Measurements from ENCODE around the gene HOMEZ. TPM values are rescaled to one million over a fixed set of nuclear protein-coding genes. Genes with fewer than 3 reads are reported as not detected.
A peak's percentile ranks its signal among the peaks of the same experiment; 100 is the strongest.

Gene HOMEZ
- polyA plus RNA-seq, 2 donors: 8.0 to 16.1 TPM

GRCh38 chr14:23307687-23308644, 22.0 kb upstream of the HOMEZ start:
- Histone ChIP-seq H3K4me3 (ENCODE audit: low read depth in 1 of 2, low read length in 2 of 2) (peak overlapping the region; percentile 81 to 95), H3K36me3 (ENCODE audit: control insufficient read depth in 2 of 2, insufficient read depth in 2 of 2, low read length in 1 of 2) (peaks cover 0 to 4% of the 10 kb centered on the region in 2 donors), H3K27ac (ENCODE audit: low read depth in 2 of 2, low read length in 1 of 2) (peak overlapping the region; percentile 90 to 96), H3K4me1 (ENCODE audit: control insufficient read depth in 2 of 2, insufficient read depth in 2 of 2, low read length in 1 of 2) (peaks cover 15 to 16% of the 10 kb centered on the region in 2 donors), H3K9me3 (ENCODE audit: control insufficient read depth in 2 of 2, insufficient read depth in 1 of 2, low read depth in 1 of 2, low read length in 1 of 2) (no peaks in the 10 kb centered on the region), H3K27me3 (ENCODE audit: control insufficient read depth in 1 of 2, insufficient read depth in 2 of 2, low read length in 2 of 2) (no peaks in the 10 kb centered on the region)
- WGBS, 2 donors: 80 to 81% methylated on average over 22 of the region's 22 CpGs

DNA sequence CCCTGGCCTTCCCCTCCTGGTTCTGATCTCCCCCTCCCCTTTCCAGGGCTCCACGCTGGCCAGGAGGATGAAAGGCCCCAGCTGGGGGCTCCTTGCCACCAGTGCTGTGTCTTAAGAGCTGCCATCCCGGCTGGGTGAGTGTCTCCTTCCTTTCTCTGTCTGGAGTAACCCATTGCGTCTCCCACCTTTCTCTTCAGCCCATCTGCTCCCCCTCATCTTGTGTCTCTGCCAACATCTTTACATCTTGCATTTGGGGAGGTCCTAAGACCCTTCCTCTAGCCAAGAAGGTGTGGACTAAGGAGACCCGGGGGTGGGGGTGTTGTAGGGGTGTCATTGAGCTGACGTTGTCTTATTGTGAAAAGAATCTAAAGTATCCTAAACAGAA, 21.2 kb upstream of the HOMEZ start:
- Histone ChIP-seq H3K9me3 (ENCODE audit: control insufficient read depth in 2 of 2, insufficient read depth in 1 of 2, low read depth in 1 of 2, low read length in 1 of 2) (no peaks in the 10 kb centered on the region), H3K27me3 (ENCODE audit: control insufficient read depth in 1 of 2, insufficient read depth in 2 of 2, low read length in 2 of 2) (no peaks in the 10 kb centered on the region), H3K4me1 (ENCODE audit: control insufficient read depth in 2 of 2, insufficient read depth in 2 of 2, low read length in 1 of 2) (peaks cover 15 to 16% of the 10 kb centered on the region in 2 donors), H3K4me3 (ENCODE audit: low read depth in 1 of 2, low read length in 2 of 2) (peak overlapping the region; percentile 81 to 95), H3K36me3 (ENCODE audit: control insufficient read depth in 2 of 2, insufficient read depth in 2 of 2, low read length in 1 of 2) (peaks cover 0 to 4% of the 10 kb centered on the region in 2 donors), H3K27ac (ENCODE audit: low read depth in 2 of 2, low read length in 1 of 2) (peak overlapping the region; percentile 90 to 96)
- WGBS, 2 donors: 10 to 13% methylated on average over 4 to 5 of the region's 5 CpGs

GRCh38 chr14:23306412-23307145, 20.6 kb upstream of the HOMEZ start, which contains the start of gene BCL2L2:
TSS of gene BCL2L2 (plus strand) at chr14:23306833. CDS start at chr14:23307768, 935 bp downstream.
- H3K4me3 ChIP-seq (ENCODE audit: low read depth in 1 of 2, low read length in 2 of 2): peak within 1 kb of the TSS; percentile 81 to 95
- peak within 1 kb of the TSS; percentile 90 to 96 for H3K27ac ChIP-seq (ENCODE audit: low read depth in 2 of 2, low read length in 1 of 2)
- H3K36me3 ChIP-seq (ENCODE audit: control insufficient read depth in 2 of 2, insufficient read depth in 2 of 2, low read length in 1 of 2): peaks cover 0 to 4% of the 10 kb centered on the region in 2 donors
- peaks cover 15 to 16% of the 10 kb centered on the region in 2 donors for H3K4me1 ChIP-seq (ENCODE audit: control insufficient read depth in 2 of 2, insufficient read depth in 2 of 2, low read length in 1 of 2)
- 3 to 7% methylated on average over 21 to 24 of the region's 24 CpGs for WGBS, 2 donors
- H3K9me3 ChIP-seq (ENCODE audit: control insufficient read depth in 2 of 2, insufficient read depth in 1 of 2, low read depth in 1 of 2, low read length in 1 of 2): no peaks in the 10 kb centered on the region
- H3K27me3 ChIP-seq (ENCODE audit: control insufficient read depth in 1 of 2, insufficient read depth in 2 of 2, low read length in 2 of 2): no peaks in the 10 kb centered on the region

- Histone ChIP-seq H3K36me3 (ENCODE audit: control insufficient read depth in 2 of 2, insufficient read depth in 2 of 2, low read length in 1 of 2) (no peaks in the 10 kb centered on the region), H3K4me3 (ENCODE audit: low read depth in 1 of 2, low read length in 2 of 2) (peak within 1 kb of the TSS; percentile 54 to 68), H3K27me3 (ENCODE audit: control insufficient read depth in 1 of 2, insufficient read depth in 2 of 2, low read length in 2 of 2) (no peaks in the 10 kb centered on the region), H3K9me3 (ENCODE audit: control insufficient read depth in 2 of 2, insufficient read depth in 1 of 2, low read depth in 1 of 2, low read length in 1 of 2) (no peaks in the 10 kb centered on the region), H3K4me1 (ENCODE audit: control insufficient read depth in 2 of 2, insufficient read depth in 2 of 2, low read length in 1 of 2) (peaks cover under 1 to 3% of the 10 kb centered on the region in 2 donors), H3K27ac (ENCODE audit: low read depth in 2 of 2, low read length in 1 of 2) (peak within 1 kb of the TSS; percentile 98 to 100)
- 2% methylated on average over 69 to 81 of the region's 81 CpGs for WGBS, 2 donors
These were observed 16.6 kb upstream of the HOMEZ start, which contains the start of gene PPP1R3E for GRCh38 chr14:23302290-23303225. TSS of gene PPP1R3E (minus strand) at chr14:23302859. CDS start at chr14:23302576, 283 bp downstream.

GRCh38 chr14:23301969-23302289, 16.0 kb upstream of the HOMEZ start:
- Histone ChIP-seq H3K36me3 (ENCODE audit: control insufficient read depth in 2 of 2, insufficient read depth in 2 of 2, low read length in 1 of 2) (no peaks in the 10 kb centered on the region), H3K27me3 (ENCODE audit: control insufficient read depth in 1 of 2, insufficient read depth in 2 of 2, low read length in 2 of 2) (no peaks in the 10 kb centered on the region), H3K27ac (ENCODE audit: low read depth in 2 of 2, low read length in 1 of 2) (peak overlapping the region; percentile 98 to 100), H3K4me1 (ENCODE audit: control insufficient read depth in 2 of 2, insufficient read depth in 2 of 2, low read length in 1 of 2) (peaks cover 0 to 3% of the 10 kb centered on the region in 2 donors), H3K4me3 (ENCODE audit: low read depth in 1 of 2, low read length in 2 of 2) (peak overlapping the region; percentile 54 to 68), H3K9me3 (ENCODE audit: control insufficient read depth in 2 of 2, insufficient read depth in 1 of 2, low read depth in 1 of 2, low read length in 1 of 2) (no peaks in the 10 kb centered on the region)
- WGBS, 2 donors: 0 to 1% methylated on average over 25 of the region's 25 CpGs

DNA sequence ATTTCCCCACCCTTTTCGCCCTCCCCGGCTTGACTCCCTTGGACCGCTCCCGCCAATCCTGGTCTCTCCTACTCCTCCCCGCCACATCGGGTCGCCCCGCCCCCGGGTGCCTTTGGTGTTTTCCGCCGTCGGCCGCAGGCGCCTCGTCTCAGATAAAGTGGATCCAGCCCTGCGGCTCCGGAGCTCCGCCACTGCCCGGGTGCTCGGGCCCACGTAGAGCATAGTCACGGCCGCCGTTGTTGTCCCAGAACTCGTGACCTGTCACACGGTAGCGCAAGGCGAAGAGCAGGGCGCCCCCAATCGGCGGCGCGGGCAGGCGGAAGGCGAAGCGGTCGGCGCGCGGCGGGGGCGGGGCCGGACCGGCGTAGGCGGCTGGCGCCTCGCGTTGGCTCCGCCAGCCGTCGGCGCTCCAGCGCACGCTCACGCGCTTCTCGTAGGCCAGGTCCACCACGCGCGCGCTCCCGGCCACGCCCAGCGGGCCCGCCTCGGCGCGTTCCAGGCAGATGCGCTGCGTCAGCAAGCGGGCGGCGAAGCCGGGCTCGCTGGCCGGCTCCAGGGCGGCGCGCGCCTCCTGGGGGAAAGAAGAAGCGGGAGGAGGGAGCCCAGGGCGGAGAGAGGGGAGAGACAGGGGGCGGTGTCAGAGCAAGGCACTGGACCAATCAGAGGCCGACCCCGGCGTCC, 15.5 kb upstream of the HOMEZ start:
- no peaks in the 10 kb centered on the region for H3K9me3 ChIP-seq (ENCODE audit: control insufficient read depth in 2 of 2, insufficient read depth in 1 of 2, low read depth in 1 of 2, low read length in 1 of 2)
- 0% methylated on average over 68 to 87 of the region's 87 CpGs for WGBS, 2 donors
- H3K4me1 ChIP-seq (ENCODE audit: control insufficient read depth in 2 of 2, insufficient read depth in 2 of 2, low read length in 1 of 2): peaks cover 0 to 3% of the 10 kb centered on the region in 2 donors
- H3K4me3 ChIP-seq (ENCODE audit: low read depth in 1 of 2, low read length in 2 of 2): peak overlapping the region; percentile 65 to 68
- H3K27ac ChIP-seq (ENCODE audit: low read depth in 2 of 2, low read length in 1 of 2): peak overlapping the region; percentile 99 to 100
- H3K27me3 ChIP-seq (ENCODE audit: control insufficient read depth in 1 of 2, insufficient read depth in 2 of 2, low read length in 2 of 2): no peaks in the 10 kb centered on the region
- H3K36me3 ChIP-seq (ENCODE audit: control insufficient read depth in 2 of 2, insufficient read depth in 2 of 2, low read length in 1 of 2): no peaks in the 10 kb centered on the region

DNA sequence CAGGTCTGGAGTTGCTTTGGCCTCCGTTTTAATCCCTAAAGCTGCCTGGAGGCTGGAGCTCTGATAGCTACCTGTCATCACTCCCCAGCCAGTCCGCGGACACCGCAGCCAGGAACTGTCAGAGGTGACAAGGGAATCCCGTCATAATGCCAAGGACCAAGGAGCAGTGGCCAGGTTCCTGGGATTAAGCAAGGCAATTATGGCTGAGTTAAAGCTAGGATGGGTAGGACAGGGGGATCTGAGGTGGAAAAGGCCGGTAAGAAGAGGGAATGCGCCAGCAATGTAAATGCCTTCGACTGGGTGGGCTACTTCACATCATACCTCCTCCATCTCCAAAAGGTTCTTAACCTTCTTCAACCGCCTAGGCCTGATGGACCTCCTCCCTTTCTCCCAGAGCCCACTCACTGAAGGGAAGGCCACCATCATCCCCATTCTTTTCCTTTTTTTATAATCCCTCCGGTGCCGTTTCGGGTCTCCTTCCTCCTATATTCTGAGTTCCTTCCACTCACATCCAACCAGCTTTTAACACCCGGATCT, 14.8 kb upstream of the HOMEZ start:
- H3K27me3 ChIP-seq (ENCODE audit: control insufficient read depth in 1 of 2, insufficient read depth in 2 of 2, low read length in 2 of 2): no peaks in the 10 kb centered on the region
- peak overlapping the region; percentile 65 to 68 for H3K4me3 ChIP-seq (ENCODE audit: low read depth in 1 of 2, low read length in 2 of 2)
- no peaks in the 10 kb centered on the region for H3K36me3 ChIP-seq (ENCODE audit: control insufficient read depth in 2 of 2, insufficient read depth in 2 of 2, low read length in 1 of 2)
- WGBS, 2 donors: 2 to 5% methylated on average over 13 of the region's 13 CpGs
- peak overlapping the region; percentile 99 to 100 for H3K27ac ChIP-seq (ENCODE audit: low read depth in 2 of 2, low read length in 1 of 2)
- peaks cover 0 to 3% of the 10 kb centered on the region in 2 donors for H3K4me1 ChIP-seq (ENCODE audit: control insufficient read depth in 2 of 2, insufficient read depth in 2 of 2, low read length in 1 of 2)
- H3K9me3 ChIP-seq (ENCODE audit: control insufficient read depth in 2 of 2, insufficient read depth in 1 of 2, low read depth in 1 of 2, low read length in 1 of 2): no peaks in the 10 kb centered on the region

DNA sequence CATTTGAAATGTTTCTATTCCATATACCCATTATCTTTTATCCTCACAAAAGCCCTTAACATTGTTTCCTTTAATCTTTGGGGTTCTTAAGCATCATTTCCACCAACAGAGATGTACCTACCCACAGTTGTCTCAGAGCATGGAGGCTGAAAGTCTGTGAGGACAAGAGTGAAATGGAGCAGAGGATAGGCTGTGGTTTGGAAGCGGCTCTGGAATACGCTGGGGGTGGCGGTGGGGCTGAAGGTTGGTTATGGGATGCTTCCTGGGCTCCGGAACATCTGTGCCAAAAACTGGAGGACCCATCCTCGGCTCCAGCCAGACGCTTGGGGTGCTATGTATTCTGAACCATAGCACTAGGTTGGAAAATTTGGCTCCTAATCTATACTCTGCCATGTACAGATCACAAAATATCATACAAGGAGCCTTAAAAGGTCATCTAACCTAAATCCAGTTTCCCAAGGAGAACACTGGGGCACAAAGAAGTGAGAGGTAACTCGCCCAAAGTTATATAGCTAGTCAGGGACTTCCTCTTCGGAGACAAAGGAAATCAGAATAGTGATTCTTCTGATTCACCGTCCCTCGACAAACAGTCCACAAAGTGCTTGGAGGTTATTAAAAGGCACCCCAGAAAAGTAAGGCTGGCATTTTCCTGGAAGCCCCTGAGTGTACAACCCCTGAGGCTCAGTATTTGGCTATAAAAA, 14.2 kb upstream of the HOMEZ start:
- 53 to 60% methylated on average over 10 of the region's 10 CpGs for WGBS, 2 donors
- Histone ChIP-seq H3K4me3 (ENCODE audit: low read depth in 1 of 2, low read length in 2 of 2) (peak overlapping the region; percentile 65 to 68), H3K36me3 (ENCODE audit: control insufficient read depth in 2 of 2, insufficient read depth in 2 of 2, low read length in 1 of 2) (no peaks in the 10 kb centered on the region), H3K4me1 (ENCODE audit: control insufficient read depth in 2 of 2, insufficient read depth in 2 of 2, low read length in 1 of 2) (peaks cover 0 to 3% of the 10 kb centered on the region in 2 donors), H3K9me3 (ENCODE audit: control insufficient read depth in 2 of 2, insufficient read depth in 1 of 2, low read depth in 1 of 2, low read length in 1 of 2) (no peaks in the 10 kb centered on the region), H3K27ac (ENCODE audit: low read depth in 2 of 2, low read length in 1 of 2) (peak overlapping the region; percentile 99 to 100), H3K27me3 (ENCODE audit: control insufficient read depth in 1 of 2, insufficient read depth in 2 of 2, low read length in 2 of 2) (no peaks in the 10 kb centered on the region)
